Astrocyte of the spinal cord (primary cell): ENCODE measurements around the gene SCIN.
"Not testable (repeated sequence)": the region's sequence is repeated elsewhere in the genome, so short reads cannot be mapped to it uniquely, and the experiment has no call there.

Source experiments
- DNase-seq: peaks from one replicate; pipeline ENCODE4 v3.0.0; 2011; ENCODE audit warnings: low read depth, low spot score
- H3K4me3 ChIP-seq: 2 replicates; pipeline ENCODE4 v1.5.1; 2011; ENCODE audit warnings: low read depth, mild to moderate bottlenecking, low read length, moderate library complexity
- in situ Hi-C: cut with HindIII; loops from 2 replicates; pipeline ENCODE4 v1.10.0; 2017; ENCODE audit warnings: low sequenced_read_pairs
- TF ChIP-seq, protein P1 (sequence below): IDR thresholded peaks from 2 replicates; pipeline ENCODE4 v1.5.1; 2012; ENCODE audit warnings: low read depth, mild to moderate bottlenecking, low read length, inconsistent platforms

SCIN gene

DNA sequence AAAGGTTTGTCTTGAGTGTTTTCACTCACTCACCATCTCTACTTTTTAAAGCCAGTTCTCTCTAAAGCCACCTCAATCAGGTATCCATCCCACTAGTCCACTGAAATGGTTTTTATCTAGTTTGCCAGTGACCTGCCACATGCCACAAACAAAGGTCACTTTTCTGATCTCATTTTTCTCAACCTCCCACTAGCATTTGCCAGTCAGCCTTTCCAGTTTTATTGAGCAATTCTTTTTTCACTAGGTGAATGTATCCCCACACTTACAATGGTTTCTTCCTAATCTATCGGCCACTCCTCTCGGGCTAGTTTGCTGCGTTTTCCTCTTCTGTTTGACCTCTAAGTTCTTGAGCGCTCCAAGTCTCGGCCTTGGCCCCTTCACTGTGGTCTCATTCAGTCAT, 72.0 kb downstream of the SCIN start:
- no peak for DNase-seq
- in situ Hi-C loops, result no loop called here
- H3K4me3 ChIP-seq, result no peak overlapping the region
- TF ChIP-seq, protein P1, sequence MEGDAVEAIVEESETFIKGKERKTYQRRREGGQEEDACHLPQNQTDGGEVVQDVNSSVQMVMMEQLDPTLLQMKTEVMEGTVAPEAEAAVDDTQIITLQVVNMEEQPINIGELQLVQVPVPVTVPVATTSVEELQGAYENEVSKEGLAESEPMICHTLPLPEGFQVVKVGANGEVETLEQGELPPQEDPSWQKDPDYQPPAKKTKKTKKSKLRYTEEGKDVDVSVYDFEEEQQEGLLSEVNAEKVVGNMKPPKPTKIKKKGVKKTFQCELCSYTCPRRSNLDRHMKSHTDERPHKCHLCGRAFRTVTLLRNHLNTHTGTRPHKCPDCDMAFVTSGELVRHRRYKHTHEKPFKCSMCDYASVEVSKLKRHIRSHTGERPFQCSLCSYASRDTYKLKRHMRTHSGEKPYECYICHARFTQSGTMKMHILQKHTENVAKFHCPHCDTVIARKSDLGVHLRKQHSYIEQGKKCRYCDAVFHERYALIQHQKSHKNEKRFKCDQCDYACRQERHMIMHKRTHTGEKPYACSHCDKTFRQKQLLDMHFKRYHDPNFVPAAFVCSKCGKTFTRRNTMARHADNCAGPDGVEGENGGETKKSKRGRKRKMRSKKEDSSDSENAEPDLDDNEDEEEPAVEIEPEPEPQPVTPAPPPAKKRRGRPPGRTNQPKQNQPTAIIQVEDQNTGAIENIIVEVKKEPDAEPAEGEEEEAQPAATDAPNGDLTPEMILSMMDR, result no peak

DNA sequence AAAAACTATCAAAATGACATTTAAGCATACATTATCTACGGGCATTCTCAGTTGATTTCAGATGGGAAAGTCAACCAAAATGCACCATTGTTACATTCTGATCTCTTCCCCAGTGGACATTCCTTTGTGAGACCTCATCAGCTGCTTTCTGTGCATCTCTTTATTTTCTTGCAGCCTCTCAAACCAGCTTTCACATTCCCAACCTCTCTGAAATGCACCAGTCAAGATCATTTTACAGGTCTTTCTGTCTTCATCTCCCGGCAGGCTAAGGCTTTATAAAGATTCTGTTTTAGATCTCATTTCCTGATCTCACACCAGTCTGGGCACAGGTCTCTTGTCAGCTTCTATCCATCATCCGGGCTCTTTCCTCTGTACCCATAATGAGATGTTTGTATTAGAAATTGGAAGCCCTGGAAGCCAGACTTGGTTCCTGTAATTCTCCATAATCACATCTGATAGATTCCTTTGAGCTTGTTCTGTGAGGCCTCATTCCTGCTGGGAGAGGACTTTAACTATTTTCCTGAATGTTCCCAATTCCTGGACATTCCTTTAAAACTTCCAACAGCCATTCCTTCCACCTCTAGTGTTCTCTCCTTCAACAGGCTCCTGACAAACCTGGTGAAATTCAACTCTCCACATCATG, 72.6 kb downstream of the SCIN start:
- TF ChIP-seq, protein P1, result no peak
- DNase-seq, result peak; percentile 41
- H3K4me3 ChIP-seq, result no peak overlapping the region
- in situ Hi-C loops, result no loop called here

DNA sequence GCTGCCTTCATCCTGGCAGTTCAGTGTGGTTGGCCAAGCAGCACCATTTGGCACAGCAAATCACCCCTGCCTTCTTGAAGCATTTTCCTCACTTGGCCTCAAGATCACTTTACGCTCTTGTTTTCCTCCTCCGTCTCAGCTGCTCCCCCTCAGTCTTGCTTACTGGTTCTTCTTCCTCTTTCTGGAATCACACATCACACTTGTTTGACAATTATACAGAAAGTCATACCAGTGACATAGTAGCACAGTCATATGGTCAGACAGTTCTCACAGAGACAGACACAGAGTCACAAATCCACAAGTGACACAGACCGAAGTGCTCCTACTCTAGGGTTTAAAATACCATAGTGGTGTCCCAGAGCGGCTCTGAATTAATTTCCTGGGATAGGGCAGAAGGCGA, 73.1 kb downstream of the SCIN start:
- no peak for DNase-seq
- in situ Hi-C loops, result no loop called here
- TF ChIP-seq, protein P1, result no peak
- H3K4me3 ChIP-seq, result no peak overlapping the region

- H3K4me3 ChIP-seq, in situ Hi-C loops, DNase-seq: not testable (repeated sequence)
Measured at GRCh38 chr7:12645212-12645611, 74.7 kb downstream of the SCIN start.

GRCh38 chr7:12646139-12646538, 75.6 kb downstream of the SCIN start:
- DNase-seq, result peak; percentile 55
- H3K4me3 ChIP-seq, result no peak overlapping the region
- in situ Hi-C loops, result no loop called here
- TF ChIP-seq, protein P1, result no peak

- H3K4me3 ChIP-seq, result no peak overlapping the region
- DNase-seq, result peak; percentile 62
- TF ChIP-seq, protein P1, result no peak
- in situ Hi-C loops, result no loop called here
Measured at GRCh38 chr7:12647364-12648219, 77.1 kb downstream of the SCIN start.

GRCh38 chr7:12648704-12649261, 78.3 kb downstream of the SCIN start:
- in situ Hi-C loops, result no loop called here
- H3K4me3 ChIP-seq, result no peak overlapping the region
- TF ChIP-seq, protein P1, result no peak
- no peak for DNase-seq
